Measurements from ENCODE around the gene ZFP64.

ZFP64 gene

DNA sequence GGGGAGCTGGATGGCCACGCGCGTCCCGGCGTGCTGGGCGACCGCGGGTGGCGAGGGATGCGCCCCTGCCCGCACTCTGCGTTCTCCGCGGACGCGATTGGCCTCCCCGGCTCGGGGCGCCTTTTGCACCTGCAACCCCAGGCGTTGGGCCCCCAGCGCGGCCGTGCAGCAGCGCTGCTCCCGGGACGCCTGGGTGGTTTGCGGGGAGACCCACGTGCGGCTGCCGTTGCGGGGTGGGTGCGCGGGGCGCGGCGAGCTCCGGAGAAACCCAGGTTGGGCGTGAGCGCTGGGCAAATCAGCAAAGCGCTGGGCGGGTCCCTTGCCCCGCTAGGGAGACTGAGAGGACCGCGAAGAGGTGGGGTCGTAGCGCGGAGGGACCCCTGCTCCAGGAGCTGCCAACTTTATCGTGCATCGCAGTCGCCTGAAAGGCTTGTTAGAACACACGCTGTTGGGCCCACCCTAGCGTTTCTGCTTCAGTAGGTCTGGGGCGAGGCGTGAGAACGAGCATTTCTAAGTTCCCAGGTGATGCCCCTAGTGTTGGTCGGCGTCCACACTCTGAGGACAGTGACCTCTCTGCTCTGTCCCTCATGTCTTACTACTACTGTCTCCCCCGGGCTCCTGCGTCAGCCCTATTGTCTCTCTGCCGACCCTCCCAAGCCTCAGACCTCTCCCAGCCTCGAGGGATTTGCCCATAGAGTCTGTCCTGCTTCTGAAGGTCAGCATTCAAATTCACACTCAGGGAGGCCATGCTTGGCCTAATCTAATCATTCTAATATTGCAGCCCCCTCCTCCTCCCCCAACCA is 538 bp upstream of the ZFP64 start:
- TF ChIP-seq, protein P1, sequence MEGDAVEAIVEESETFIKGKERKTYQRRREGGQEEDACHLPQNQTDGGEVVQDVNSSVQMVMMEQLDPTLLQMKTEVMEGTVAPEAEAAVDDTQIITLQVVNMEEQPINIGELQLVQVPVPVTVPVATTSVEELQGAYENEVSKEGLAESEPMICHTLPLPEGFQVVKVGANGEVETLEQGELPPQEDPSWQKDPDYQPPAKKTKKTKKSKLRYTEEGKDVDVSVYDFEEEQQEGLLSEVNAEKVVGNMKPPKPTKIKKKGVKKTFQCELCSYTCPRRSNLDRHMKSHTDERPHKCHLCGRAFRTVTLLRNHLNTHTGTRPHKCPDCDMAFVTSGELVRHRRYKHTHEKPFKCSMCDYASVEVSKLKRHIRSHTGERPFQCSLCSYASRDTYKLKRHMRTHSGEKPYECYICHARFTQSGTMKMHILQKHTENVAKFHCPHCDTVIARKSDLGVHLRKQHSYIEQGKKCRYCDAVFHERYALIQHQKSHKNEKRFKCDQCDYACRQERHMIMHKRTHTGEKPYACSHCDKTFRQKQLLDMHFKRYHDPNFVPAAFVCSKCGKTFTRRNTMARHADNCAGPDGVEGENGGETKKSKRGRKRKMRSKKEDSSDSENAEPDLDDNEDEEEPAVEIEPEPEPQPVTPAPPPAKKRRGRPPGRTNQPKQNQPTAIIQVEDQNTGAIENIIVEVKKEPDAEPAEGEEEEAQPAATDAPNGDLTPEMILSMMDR (IDR thresholded peaks at IDR 0.05; ENCODE audit: control insufficient read depth, insufficient read depth, low read depth, low read length, missing control alignments) = peak; percentile 32
- H3K4me3 ChIP-seq (ENCODE audit: control insufficient read depth, low read depth, low read length) = peak overlapping the region; percentile 89
- DNase-seq (ENCODE audit: low read depth) = no peak

DNA sequence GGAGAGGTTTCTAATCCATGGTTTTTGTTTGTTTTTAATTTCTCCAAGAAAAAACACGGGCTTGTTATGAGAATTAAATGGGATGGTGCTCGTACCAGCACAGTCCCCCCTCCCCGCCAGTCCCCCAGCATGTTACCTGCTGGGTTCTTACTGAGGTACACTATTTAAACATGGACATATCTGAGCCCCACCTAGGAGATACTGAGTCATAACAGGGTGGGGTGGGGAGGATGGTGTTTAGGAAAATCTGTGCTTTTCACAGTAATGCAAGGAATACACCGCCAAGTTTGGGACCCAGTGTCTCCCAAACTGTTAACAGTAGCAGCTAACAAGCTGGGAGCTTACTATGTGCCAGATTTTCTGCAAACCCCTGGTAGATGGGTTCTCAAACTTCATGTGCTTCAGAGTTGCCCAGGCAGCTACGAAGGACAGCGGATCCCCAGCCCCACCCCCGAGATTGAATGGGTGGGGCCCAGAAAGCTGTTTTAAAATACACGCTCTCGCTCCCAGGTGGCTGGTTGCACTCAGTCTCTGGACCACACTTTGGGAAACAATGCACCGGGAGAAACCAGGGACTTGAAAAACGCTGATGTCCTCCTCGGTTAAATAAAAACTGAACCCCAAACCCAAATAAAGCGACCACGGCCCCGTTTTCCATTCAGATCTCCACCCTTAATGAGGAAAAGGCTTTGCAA is 995 bp downstream of the ZFP64 start:
- DNase-seq (ENCODE audit: low read depth) = no peak
- TF ChIP-seq, protein P1 (IDR thresholded peaks at IDR 0.05; ENCODE audit: control insufficient read depth, insufficient read depth, low read depth, low read length, missing control alignments) = no peak

DNA sequence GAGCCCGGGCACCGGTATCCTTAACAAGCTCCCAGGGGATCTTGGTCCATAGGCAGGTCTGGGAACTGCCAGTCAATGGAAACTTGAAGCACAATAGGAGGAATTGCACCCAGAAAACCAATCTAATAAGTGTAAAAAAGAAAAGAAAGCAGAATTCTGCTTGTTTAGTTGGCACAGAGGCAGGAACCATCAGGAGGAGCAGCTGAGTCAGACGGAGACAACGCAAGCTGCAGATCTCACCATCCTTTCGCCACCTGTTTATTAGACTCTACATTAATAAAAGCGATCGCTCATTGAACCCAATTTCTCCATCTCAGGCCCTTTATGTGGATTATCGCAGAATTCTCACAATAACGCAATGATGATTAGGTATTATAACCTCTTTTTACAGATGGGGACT is 9.8 kb downstream of the ZFP64 start:
- TF ChIP-seq, protein P1 (IDR thresholded peaks at IDR 0.05; ENCODE audit: control insufficient read depth, insufficient read depth, low read depth, low read length, missing control alignments) = no peak
- DNase-seq (ENCODE audit: low read depth) = no peak

More for the DNA sequence above, 995 bp downstream of the ZFP64 start:
- H3K4me3 ChIP-seq (ENCODE audit: control insufficient read depth, low read depth, low read length) = peak overlapping the region; percentile 89

DNA sequence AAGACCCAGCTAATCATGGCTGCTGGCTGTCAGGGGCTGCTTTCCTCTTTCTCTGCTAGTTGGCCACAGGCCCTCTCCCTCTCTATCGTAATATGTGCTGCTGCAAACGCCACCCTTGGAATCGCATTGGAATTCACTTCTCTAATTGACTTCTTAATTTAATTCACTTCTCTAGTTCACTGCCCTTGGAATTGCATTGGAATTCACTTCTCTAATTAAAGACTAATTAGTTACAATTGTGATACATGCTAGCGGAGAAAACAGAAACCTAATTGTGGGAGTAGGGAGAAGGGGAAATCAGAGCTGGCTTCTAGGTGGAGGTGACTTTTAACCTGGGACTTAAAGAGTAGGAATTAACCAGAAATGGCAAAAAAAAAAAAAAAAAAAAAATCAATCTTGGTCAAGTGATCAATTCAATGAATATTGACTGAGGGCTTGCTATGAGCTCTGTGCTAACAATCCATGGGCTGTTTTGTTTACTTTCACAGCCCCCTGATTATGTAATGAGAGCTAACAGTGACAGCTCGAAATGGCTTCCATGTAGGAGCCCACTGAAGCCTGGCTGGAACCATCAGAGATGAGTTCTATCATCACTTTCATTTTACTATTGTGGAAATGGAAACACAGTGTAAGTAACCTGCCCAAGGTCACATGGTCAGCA is 11.3 kb downstream of the ZFP64 start:
- DNase-seq (ENCODE audit: low read depth) = no peak
- H3K4me3 ChIP-seq (ENCODE audit: control insufficient read depth, low read depth, low read length) = no peak overlapping the region
- TF ChIP-seq, protein P1 (IDR thresholded peaks at IDR 0.05; ENCODE audit: control insufficient read depth, insufficient read depth, low read depth, low read length, missing control alignments) = no peak

More for the DNA sequence above, 9.8 kb downstream of the ZFP64 start:
- no peak overlapping the region for H3K4me3 ChIP-seq (ENCODE audit: control insufficient read depth, low read depth, low read length)

DNA sequence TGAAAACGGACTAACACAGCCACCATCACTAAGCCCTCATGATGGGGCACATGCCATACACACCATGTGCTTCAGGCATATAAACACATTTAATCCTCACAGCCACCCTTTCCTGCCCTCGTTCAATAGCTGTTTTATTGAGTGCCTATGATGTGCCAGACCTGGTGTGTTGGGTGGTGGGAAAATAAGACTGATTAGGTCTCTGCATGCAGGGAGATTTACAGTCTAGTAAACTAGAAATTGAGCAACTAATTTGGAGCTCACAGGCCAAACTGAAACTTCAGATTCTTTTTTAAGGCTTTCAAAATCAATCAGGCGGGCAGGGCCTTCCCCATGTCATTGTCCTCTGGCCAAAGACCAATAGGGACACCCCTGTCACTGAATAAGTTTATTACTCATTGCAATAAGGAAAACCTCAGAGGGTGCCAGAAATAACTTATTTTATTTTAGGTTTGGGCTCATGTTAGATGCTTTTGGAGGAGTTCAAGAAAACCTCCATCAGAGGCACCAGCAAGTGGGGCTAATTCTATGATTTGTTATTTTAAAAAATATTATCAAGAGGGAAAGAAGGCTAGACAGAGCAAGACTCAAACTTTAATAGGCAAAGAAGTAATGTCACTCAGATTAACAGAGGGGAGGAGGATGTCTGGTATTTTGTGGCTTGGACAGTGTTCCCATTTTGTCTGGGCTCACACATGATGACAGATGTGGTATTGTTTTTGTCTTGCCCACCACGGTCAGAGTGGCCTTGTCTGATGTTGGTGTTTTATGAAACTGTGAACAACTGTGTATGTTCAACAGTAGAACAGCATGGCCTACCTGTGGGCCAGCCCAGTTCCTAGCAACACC is 12.0 kb downstream of the ZFP64 start:
- H3K4me3 ChIP-seq (ENCODE audit: control insufficient read depth, low read depth, low read length) = no peak overlapping the region
- DNase-seq (ENCODE audit: low read depth) = no peak

More for the DNA sequence above, 12.0 kb downstream of the ZFP64 start:
- TF ChIP-seq, protein P1 (IDR thresholded peaks at IDR 0.05; ENCODE audit: control insufficient read depth, insufficient read depth, low read depth, low read length, missing control alignments) = no peak
